ENCODE data around the gene DNAH12.
"Not testable (repeated sequence)": the region's sequence is repeated elsewhere in the genome, so short reads cannot be mapped to it uniquely, and the experiment has no call there.

DNAH12 gene

DNA sequence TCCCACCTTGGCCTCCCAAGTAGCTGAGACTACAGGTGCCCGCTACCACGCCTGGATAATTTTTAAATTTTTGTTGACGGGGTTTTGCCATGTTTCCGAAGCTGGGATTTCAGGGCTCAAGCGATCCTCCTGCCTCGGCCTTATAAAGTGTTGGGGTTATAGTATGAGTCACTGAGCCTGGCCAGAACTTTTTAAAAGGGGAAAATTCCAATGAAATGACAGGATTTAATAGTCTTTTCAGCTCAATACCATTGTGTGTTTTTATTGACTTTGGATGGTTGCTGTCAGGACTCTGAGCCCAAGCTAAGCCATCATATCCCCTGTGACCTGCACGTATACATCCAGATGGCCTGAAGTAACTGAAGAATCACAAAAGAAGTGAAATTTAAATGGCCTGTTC, 240.6 kb downstream of the DNAH12 start:
- not testable (repeated sequence) for H3K27ac Mint-ChIP-seq; H3K4me3 Mint-ChIP-seq; H3K36me3 Mint-ChIP-seq (ENCODE audit: insufficient read depth); ATAC-seq (replicated peaks); DNase-seq; H3K9me3 Mint-ChIP-seq; H3K4me1 Mint-ChIP-seq (ENCODE audit: low read depth in 2 of 2)
- peaks cover 5 to 22% of the 10 kb centered on the region in 2 donors for H3K27me3 Mint-ChIP-seq

DNA sequence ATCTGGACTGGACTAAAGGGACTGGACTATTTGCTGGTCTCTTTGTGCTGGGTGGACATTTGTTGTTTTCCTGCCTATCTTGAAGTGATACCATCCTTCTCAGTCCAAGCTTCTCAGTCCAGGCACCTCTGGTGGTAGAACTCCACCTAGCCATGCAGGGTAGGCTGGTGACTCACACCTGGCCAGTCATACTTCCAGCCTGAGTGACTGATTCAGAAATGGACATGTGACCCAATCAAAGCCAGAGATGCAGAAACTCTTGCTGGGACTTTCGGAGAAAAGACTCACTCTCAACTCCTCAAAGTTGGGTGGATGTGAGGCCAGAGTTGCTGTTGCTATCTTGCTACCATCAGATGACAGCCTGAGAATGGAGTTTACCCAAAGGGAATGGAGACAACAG, 246.1 kb downstream of the DNAH12 start:
- no peak for DNase-seq
- no peaks in the 10 kb centered on the region for H3K4me1 Mint-ChIP-seq (ENCODE audit: low read depth in 2 of 2)
- H3K27me3 Mint-ChIP-seq: peaks cover 23 to 58% of the 10 kb centered on the region in 2 donors
- no peaks in the 10 kb centered on the region for H3K9me3 Mint-ChIP-seq
- H3K4me3 Mint-ChIP-seq: no peak overlapping the region
- H3K27ac Mint-ChIP-seq: no peak overlapping the region
- no peak for ATAC-seq (replicated peaks)
- H3K36me3 Mint-ChIP-seq (ENCODE audit: insufficient read depth): no peaks in the 10 kb centered on the region

DNA sequence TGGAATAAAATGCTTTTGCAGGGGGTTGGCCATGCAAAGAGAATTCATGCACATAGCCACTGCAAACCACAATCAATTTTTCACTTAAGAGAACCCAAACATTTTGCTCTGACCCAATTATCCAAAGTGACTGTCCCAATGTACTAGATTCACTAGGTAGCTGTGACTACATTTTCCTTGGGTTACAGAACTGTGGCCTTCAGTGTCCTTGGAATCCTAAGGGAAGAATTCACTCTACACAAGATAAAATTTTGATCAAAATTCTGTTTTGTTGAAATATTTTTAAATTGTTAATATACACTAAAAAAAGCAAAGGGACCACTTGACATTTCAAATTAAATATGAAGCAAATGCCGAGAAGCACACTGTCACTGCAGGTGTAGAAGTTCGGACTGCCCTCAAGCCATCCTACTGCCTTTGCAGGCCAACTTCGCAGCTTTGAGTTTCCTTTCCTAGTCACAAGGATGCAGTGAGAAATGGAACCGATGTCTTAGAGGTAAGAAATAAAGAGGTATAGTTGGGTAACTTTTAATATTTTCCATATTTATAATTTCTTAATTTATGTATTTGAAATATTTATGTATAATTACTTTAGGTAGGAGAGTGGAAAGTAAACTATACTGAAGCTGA, 251.1 kb downstream of the DNAH12 start:
- H3K36me3 Mint-ChIP-seq (ENCODE audit: insufficient read depth): no peaks in the 10 kb centered on the region
- ATAC-seq (replicated peaks) (no peak), DNase-seq (no peak)
- no peak overlapping the region for H3K27ac Mint-ChIP-seq
- no peaks in the 10 kb centered on the region for H3K4me1 Mint-ChIP-seq (ENCODE audit: low read depth in 2 of 2)
- H3K27me3 Mint-ChIP-seq: peaks cover 35 to 57% of the 10 kb centered on the region in 2 donors
- H3K9me3 Mint-ChIP-seq: no peaks in the 10 kb centered on the region
- no peak overlapping the region for H3K4me3 Mint-ChIP-seq

DNA sequence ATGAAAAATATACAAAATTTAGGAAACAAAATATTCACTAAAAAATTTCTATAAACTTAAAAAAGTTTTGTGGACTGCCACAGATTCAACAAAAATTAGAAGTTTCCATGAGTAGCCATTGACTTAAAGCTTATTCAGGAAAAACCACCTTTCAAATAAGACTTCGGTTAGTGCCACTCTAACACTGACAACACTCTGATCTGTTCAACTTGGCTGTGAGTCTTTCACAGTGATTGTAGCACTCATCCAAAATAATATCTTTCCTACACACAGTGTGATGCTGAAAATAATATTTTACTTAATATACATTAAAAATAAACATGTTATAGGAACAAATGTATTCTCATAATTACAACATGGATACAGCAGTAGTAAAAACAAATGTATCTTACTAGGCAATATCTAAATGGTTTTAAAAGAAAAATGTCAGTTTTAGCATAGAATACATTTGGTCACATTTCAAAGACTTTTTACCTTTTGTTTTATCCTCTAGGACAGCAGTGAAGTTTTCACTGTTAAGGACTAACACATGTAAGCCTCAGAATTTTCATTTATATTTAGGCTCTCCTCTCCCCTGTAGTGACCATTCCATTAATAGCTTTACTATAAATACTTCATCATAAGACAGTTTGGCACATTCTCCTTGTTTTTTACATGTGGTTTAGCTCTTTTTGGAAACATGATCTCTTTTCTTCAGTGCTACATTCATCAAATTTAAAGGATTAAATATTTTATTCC, 251.8 kb downstream of the DNAH12 start, which contains the start of gene ASB14:
Gene ASB14 (minus strand): TSS at position 527 of the 738 bp plus-strand sequence. CDS start 652 bp downstream, outside the sequence.
- Mint-ChIP-seq H3K36me3 (ENCODE audit: insufficient read depth) (no peaks in the 10 kb centered on the region), H3K4me3 (no peak within 1 kb of the TSS), H3K27me3 (peaks cover 31 to 50% of the 10 kb centered on the region in 2 donors), H3K9me3 (no peaks in the 10 kb centered on the region), H3K4me1 (ENCODE audit: low read depth in 2 of 2) (no peaks in the 10 kb centered on the region), H3K27ac (no peak within 1 kb of the TSS)
- DNase-seq (no peak), ATAC-seq (replicated peaks) (no peak)

DNA sequence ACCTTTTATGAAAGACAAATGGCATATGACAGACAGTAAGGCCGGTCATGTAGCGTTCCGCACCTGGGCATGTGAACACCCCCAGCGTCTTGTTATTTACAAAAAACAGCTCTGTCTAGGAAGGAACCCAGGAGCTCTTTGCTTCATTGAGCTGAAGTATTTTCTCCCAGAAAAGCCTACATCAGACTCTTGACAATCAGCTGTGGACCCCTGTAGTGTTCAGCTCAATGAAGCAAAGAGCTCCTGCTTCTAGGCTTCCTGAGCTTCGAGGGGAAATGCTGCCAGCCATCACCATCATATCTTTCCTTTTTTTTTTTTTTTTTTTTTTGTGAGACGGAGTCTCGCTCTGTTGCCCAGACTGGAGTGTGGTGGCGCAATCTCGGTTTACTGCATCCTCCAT, 255.7 kb downstream of the DNAH12 start:
- Mint-ChIP-seq H3K4me1 (ENCODE audit: low read depth in 2 of 2) (no peaks in the 10 kb centered on the region), H3K27me3 (peaks cover 25 to 37% of the 10 kb centered on the region in 2 donors), H3K36me3 (ENCODE audit: insufficient read depth) (no peaks in the 10 kb centered on the region), H3K4me3 (no peak overlapping the region), H3K9me3 (no peaks in the 10 kb centered on the region), H3K27ac (no peak overlapping the region)
- no peak for ATAC-seq (replicated peaks)
- no peak for DNase-seq

DNA sequence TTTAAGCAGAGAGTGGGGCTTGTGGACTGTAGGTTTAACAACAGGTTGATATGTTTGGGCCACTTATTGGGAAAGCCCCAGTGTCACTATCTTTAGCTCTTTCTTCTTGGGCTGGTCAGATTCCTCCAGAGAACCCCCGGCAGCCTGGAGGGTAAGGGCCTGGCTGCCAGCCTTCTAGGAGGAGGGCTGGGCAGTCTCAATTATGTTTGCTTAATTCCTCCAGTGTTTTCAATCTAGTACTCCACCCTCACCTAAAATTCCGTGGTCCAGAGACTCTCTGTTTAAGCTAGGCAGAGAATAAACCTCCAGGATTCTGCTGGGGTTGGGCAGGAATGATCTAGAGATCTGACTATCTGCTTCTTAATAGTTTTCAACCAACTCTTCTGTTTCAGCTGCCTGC, 256.9 kb downstream of the DNAH12 start:
- Mint-ChIP-seq H3K4me3 (no peak overlapping the region), H3K9me3 (no peaks in the 10 kb centered on the region), H3K4me1 (ENCODE audit: low read depth in 2 of 2) (no peaks in the 10 kb centered on the region), H3K27me3 (peaks cover 18 to 32% of the 10 kb centered on the region in 2 donors), H3K27ac (no peak overlapping the region), H3K36me3 (ENCODE audit: insufficient read depth) (no peaks in the 10 kb centered on the region)
- no peak for DNase-seq
- ATAC-seq (replicated peaks): no peak

DNA sequence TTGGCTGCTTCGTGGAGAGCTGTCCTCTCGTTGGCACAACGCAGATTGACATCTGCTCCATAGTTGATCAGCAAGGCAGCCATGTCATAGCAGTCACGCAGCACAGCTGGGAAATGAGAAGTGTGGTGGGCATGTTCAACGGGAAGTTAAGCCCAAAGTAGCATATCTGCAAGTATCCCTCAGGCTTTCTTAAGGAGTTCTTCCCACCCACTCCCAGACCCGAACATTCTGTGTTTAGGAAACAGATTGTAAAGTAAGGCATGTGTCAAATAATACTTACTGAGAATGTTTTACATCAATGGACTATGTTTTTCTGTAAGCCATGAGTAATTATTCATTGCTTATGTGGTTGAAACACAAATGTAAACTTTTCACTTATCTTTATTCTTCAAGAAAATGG, 260.8 kb downstream of the DNAH12 start:
- Mint-ChIP-seq H3K4me3 (no peak overlapping the region), H3K36me3 (ENCODE audit: insufficient read depth) (no peaks in the 10 kb centered on the region), H3K27ac (no peak overlapping the region), H3K4me1 (ENCODE audit: low read depth in 2 of 2) (no peaks in the 10 kb centered on the region), H3K9me3 (no peaks in the 10 kb centered on the region), H3K27me3 (peaks cover 0 to 19% of the 10 kb centered on the region in 2 donors)
- no peak for DNase-seq
- no peak for ATAC-seq (replicated peaks)

DNA sequence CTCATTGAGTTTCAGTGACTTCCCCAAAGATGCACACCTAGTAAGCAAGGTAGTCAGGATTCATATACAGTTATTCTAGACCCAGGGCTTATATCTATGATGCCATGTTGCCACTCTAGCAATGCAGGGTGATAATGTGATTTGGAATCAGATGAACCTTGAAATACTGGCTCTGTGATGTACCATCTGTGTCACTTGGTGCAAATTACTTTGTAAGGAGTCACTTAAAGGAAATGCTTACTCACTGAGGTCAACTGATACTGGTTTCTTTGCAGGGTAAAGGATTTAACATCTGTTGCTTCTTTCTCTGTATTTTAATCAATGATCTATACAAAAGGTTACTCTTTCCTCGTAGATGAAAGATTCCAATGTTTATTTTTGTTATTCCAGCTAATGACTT, 262.4 kb downstream of the DNAH12 start:
- ATAC-seq (replicated peaks): no peak
- no peaks in the 10 kb centered on the region for H3K36me3 Mint-ChIP-seq (ENCODE audit: insufficient read depth)
- DNase-seq: no peak

DNA sequence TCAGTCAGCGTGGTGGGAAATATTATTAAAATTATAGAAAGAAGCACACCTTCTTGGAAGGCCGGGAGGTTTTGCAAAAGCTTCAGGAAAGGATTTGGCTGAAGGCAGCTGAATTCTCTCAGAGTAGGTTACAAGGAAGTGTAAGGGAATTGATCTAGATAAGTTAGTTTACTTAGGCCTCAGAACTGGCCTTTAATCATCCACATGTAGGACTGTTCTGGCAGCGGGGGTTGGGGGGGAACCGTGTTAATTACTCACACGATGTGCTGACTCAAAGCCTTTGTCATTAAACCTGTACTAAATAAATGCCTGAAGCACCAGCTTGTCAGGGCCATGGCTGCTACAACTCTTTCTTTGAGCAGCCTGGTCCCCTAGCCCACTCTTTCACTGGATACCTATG, 264.5 kb downstream of the DNAH12 start:
- no peak for ATAC-seq (replicated peaks)
- Mint-ChIP-seq H3K4me1 (ENCODE audit: low read depth in 2 of 2) (no peaks in the 10 kb centered on the region), H3K27me3 (no peaks in the 10 kb centered on the region), H3K9me3 (no peaks in the 10 kb centered on the region), H3K27ac (no peak overlapping the region), H3K4me3 (no peak overlapping the region), H3K36me3 (ENCODE audit: insufficient read depth) (no peaks in the 10 kb centered on the region)
- DNase-seq: no peak

More for the DNA sequence above, 262.4 kb downstream of the DNAH12 start:
- H3K4me3 Mint-ChIP-seq: no peak overlapping the region
- no peaks in the 10 kb centered on the region for H3K4me1 Mint-ChIP-seq (ENCODE audit: low read depth in 2 of 2)
- H3K27ac Mint-ChIP-seq: no peak overlapping the region
- H3K9me3 Mint-ChIP-seq: no peaks in the 10 kb centered on the region
- peaks cover 0 to 12% of the 10 kb centered on the region in 2 donors for H3K27me3 Mint-ChIP-seq

DNA sequence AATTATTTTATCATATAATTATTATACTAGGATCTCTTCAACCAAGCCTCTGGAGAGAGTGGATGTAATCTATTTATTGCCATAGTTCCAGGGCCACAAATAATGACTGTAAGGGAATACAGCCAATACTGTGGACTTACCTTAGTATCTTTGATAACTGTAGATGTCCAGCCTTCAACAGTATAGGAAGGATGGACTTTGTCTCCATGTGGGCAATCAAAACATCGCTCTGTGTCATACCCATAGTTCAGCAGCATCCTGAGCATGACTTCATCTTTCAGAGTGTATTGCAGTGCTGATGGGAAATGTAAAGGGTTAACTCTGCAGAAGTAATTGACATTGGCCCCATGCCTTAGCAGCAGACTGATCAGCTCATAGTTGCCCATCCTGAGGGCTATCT, 265.9 kb downstream of the DNAH12 start:
- Mint-ChIP-seq H3K4me1 (ENCODE audit: low read depth in 2 of 2) (no peaks in the 10 kb centered on the region), H3K27ac (no peak overlapping the region), H3K4me3 (no peak overlapping the region), H3K36me3 (ENCODE audit: insufficient read depth) (no peaks in the 10 kb centered on the region), H3K9me3 (no peaks in the 10 kb centered on the region), H3K27me3 (no peaks in the 10 kb centered on the region)
- DNase-seq (no peak), ATAC-seq (replicated peaks) (no peak)

DNA sequence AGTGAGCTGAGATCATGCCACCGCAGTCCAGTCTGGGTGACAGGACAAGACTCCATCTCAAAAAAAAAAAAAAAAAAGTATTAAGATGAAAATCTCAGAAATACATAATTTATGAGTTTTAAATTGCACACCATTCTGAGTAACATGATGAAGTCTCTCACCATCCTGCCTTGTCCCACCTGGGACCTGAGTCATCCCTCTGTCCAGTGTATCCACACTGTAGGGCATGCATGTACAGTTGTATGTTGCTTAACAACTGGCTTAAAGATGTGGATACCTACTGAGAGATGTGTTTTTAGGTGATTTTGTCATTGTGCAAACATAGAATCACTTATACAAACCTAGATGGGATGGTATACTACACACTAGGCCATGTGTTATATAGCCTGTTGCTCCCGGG, 268.8 kb downstream of the DNAH12 start:
- H3K4me1 Mint-ChIP-seq (ENCODE audit: low read depth in 2 of 2): no peaks in the 10 kb centered on the region
- H3K9me3 Mint-ChIP-seq: no peaks in the 10 kb centered on the region
- no peaks in the 10 kb centered on the region for H3K27me3 Mint-ChIP-seq
- ATAC-seq (replicated peaks) (no peak), DNase-seq (no peak)
- H3K4me3 Mint-ChIP-seq: no peak overlapping the region
- H3K36me3 Mint-ChIP-seq (ENCODE audit: insufficient read depth): peaks cover 12% of the 10 kb centered on the region
- no peak overlapping the region for H3K27ac Mint-ChIP-seq

DNA sequence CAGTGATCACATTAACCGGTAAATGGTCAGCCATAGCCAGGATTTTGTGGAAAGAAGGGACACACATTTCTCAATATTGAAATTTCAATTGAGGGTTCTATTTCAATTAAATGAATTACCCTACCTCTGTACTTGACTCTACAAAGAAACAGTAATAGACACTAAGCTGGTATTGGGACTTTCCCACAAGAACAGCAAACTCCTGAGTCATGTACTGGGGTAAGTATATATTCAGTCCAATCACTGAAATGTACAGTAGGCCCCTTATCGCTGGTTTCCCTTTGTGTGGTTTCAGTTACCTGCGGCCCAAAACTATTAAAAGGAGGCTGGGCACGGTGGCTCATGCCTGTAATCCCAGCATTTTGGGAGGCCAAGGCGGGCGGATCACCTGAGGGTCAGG, 269.3 kb downstream of the DNAH12 start:
- no peaks in the 10 kb centered on the region for H3K4me1 Mint-ChIP-seq (ENCODE audit: low read depth in 2 of 2)
- DNase-seq (no peak), ATAC-seq (replicated peaks) (no peak)
- peaks cover 13% of the 10 kb centered on the region for H3K36me3 Mint-ChIP-seq (ENCODE audit: insufficient read depth)
- no peak overlapping the region for H3K27ac Mint-ChIP-seq
- no peaks in the 10 kb centered on the region for H3K9me3 Mint-ChIP-seq
- no peaks in the 10 kb centered on the region for H3K27me3 Mint-ChIP-seq
- no peak overlapping the region for H3K4me3 Mint-ChIP-seq

DNA sequence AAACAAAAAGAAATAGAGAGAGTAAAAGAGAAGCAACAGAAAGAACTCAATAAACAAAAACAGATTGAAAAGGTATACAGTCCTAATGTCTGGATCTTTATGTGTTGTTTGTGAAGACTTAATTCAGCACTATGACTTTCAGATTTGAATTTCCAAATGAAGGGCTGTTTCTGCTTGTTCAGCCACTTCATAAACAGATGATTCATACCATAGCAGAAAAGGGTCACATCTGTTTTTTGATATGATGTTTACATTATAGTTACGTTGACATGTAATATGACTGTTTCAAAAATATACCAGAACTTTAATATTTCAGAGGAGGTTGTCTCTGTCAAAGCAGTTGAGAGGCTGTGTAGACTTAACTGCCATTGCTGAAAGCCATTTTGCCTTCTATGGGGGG, 275.7 kb downstream of the DNAH12 start:
- Mint-ChIP-seq H3K27me3 (no peaks in the 10 kb centered on the region), H3K9me3 (no peaks in the 10 kb centered on the region), H3K36me3 (ENCODE audit: insufficient read depth) (peaks cover 46% of the 10 kb centered on the region), H3K4me1 (ENCODE audit: low read depth in 2 of 2) (peaks cover 0 to 12% of the 10 kb centered on the region in 2 donors), H3K4me3 (no peak overlapping the region), H3K27ac (no peak overlapping the region)
- no peak for DNase-seq
- ATAC-seq (replicated peaks): no peak

DNA sequence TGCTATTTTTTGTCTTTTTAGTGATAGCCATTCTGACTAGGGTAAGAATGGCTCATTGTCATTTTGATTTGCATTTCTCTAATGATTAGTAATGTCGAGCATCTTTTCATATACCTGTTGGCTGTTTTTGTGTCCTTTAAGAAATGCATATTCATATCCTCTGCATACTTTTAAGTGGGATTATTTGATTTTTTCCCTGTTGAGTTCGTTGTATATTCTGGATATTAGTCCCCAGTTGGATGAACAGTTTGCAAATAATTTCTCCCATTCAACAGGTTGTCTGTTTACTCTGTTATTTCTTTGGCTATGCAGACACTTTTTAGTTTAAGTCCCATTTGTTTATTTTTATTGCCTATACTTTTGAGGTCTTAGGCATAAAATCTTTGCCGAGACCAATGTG, 282.2 kb downstream of the DNAH12 start:
- Mint-ChIP-seq H3K27ac (no peak overlapping the region), H3K4me1 (ENCODE audit: low read depth in 2 of 2) (peaks cover 0 to 12% of the 10 kb centered on the region in 2 donors), H3K27me3 (no peaks in the 10 kb centered on the region), H3K4me3 (no peak overlapping the region), H3K36me3 (ENCODE audit: insufficient read depth) (peaks cover 72% of the 10 kb centered on the region), H3K9me3 (no peaks in the 10 kb centered on the region)
- ATAC-seq (replicated peaks) (no peak), DNase-seq (no peak)

Data from effector memory CD8-positive, alpha-beta T cell (primary cell).